Transverse colon (tissue), 3 donors: Measurements from ENCODE around the gene ANAPC15.
A peak's percentile ranks its signal among the peaks of the same experiment; 100 is the strongest.

Experiments used
- CTCF ChIP-seq, 5 experiments: fragments of 200-600 bp in 3 of 5; fragments of 450-650 bp in 2 of 5; sonication (generic) in 3 of 5; IDR thresholded peaks; 1 replicate in 2 of 5; 2 replicates in 3 of 5; pipeline ENCODE4 v1.5.1; 2016 to 2017; ENCODE audit warnings: antibody characterized with exemption in 5 of 5, inconsistent platforms in 3 of 5, mild to moderate bottlenecking in 2 of 5, moderate library complexity in 1 of 5
- EP300 ChIP-seq: sonication (generic); formaldehyde crosslinking; IDR thresholded peaks from one replicate; pipeline ENCODE4 v1.6.1; 2017; ENCODE audit warnings: antibody characterized with exemption, low read depth

GRCh38 chr11:72103754-72104167, 8.7 kb downstream of the ANAPC15 start:
- TF ChIP-seq CTCF (IDR thresholded peaks at IDR 0.05) (peak in 1 of 5 experiments; percentile 37), EP300 (no peak)
